ENCODE results near the gene PIGZ. TPM values are rescaled to one million over a fixed set of nuclear protein-coding genes. Genes with fewer than 3 reads are reported as not detected.

Gene PIGZ
- total and polyA plus RNA-seq, 3 experiments from 2014 or later: 0.31 to 0.49 TPM; not detected in 1

DNA sequence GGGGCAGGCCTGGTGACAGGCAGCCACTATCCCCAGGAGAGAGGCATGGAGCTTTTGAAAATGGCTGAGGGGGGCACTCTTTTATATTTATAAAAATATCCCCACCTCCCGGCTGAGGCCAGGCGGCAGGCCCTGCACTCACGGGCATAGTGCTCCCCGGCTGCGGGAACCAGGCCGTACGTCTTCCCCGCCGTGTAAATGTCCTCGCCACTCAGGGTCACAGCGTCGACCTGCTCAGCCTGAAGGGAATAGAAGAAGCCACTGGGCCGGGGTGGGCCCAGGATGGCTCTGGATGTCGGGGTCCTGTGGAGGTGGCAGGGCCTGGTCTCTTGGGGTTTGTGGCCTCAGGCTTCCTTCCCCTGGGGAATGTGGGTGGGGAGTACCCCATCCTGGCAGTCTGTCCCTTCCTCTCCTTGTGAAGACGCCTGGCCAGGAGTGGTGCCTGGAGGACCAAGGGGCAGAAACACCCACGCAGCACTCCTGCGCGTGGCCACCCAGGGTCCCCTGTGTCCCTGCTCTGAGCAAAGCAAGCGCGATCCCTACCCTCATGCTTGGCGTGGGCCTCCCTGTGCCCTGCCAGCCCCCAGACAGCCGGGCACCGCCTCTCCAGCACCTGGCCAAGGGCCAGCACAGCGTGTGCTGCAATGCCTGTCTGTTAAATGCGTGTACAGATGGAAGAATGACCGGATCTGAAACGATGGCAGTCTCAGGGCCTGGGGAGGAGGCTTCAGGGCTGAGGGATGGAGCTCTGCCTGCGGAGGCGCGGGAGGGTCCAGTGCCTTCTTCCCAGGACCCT lies 42.1 kb upstream of the PIGZ start:
- no peaks in the 10 kb centered on the region for H3K4me1 ChIP-seq (ENCODE audit: insufficient read depth, low read length)
- H3K27ac ChIP-seq (ENCODE audit: low read depth, low read length): no peak overlapping the region
- Mint-ChIP-seq H3K27me3 (peaks cover 0 to 3% of the 10 kb centered on the region in 2 donors), H3K27ac (no peak overlapping the region), H3K4me3 (no peak overlapping the region), H3K9me3 (no peaks in the 10 kb centered on the region), H3K4me1 (no peaks in the 10 kb centered on the region), H3K36me3 (no peaks in the 10 kb centered on the region)
- H3K9me3 ChIP-seq (ENCODE audit: low read length): no peaks in the 10 kb centered on the region
- H3K27me3 ChIP-seq (ENCODE audit: insufficient read depth, low read length, poor library complexity, severe bottlenecking): no peaks in the 10 kb centered on the region
- H3K4me3 ChIP-seq (ENCODE audit: low read length): no peak overlapping the region
- ChIA-PET POLR2A (no interaction called here), CTCF (interaction anchor here (1.0 kb wide), 1 partner anchor 8 kb away, joined by 3 read pairs; no protein-coding TSS in a partner anchor)
- H3K36me3 ChIP-seq (ENCODE audit: insufficient read depth, low read length): no peaks in the 10 kb centered on the region
- DNase-seq: peak in 1 of 5 donors; percentile 36

DNA sequence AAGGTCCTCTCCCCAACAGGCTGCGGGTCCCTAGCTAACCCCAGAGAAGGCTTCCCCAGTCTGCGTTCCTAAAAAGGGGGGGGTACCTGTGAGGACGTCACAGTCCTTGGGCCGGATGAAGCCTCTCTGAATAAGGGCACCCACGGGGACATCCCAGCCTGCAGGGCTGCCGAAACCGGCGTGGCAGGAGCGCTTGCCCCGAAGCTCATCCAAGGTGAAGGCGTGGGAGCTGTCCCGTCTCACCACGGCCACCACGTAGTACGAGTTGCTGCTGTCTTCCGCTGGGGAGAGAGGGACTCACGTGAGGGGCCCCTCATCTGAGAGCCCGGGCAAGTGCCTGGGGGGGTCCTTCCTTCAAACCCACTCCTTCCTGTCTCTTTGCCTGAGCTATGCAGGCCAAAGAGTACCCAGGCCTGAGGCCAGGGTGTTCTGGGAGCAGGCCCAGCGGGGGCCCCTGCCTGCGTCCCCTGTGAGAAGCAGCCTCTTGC lies 40.9 kb upstream of the PIGZ start:
- Histone ChIP-seq H3K4me1 (ENCODE audit: insufficient read depth, low read length) (peaks cover under 1% of the 10 kb centered on the region), H3K27ac (ENCODE audit: low read depth, low read length) (no peak overlapping the region), H3K27me3 (ENCODE audit: insufficient read depth, low read length, poor library complexity, severe bottlenecking) (no peaks in the 10 kb centered on the region), H3K4me3 (ENCODE audit: low read length) (no peak overlapping the region), H3K9me3 (ENCODE audit: low read length) (no peaks in the 10 kb centered on the region), H3K36me3 (ENCODE audit: insufficient read depth, low read length) (no peaks in the 10 kb centered on the region)
- Mint-ChIP-seq H3K4me1 (peaks cover 0 to under 1% (median under 1%) of the 10 kb centered on the region in 3 donors), H3K9me3 (no peaks in the 10 kb centered on the region), H3K27me3 (peaks cover 0 to 1% of the 10 kb centered on the region in 2 donors), H3K4me3 (no peak overlapping the region), H3K36me3 (peaks cover 0 to 2% (median 0%) of the 10 kb centered on the region in 3 donors), H3K27ac (no peak overlapping the region)
- DNase-seq: peak in 1 of 5 donors; percentile 29
- ChIA-PET CTCF (no interaction called here), POLR2A (no interaction called here)

DNA sequence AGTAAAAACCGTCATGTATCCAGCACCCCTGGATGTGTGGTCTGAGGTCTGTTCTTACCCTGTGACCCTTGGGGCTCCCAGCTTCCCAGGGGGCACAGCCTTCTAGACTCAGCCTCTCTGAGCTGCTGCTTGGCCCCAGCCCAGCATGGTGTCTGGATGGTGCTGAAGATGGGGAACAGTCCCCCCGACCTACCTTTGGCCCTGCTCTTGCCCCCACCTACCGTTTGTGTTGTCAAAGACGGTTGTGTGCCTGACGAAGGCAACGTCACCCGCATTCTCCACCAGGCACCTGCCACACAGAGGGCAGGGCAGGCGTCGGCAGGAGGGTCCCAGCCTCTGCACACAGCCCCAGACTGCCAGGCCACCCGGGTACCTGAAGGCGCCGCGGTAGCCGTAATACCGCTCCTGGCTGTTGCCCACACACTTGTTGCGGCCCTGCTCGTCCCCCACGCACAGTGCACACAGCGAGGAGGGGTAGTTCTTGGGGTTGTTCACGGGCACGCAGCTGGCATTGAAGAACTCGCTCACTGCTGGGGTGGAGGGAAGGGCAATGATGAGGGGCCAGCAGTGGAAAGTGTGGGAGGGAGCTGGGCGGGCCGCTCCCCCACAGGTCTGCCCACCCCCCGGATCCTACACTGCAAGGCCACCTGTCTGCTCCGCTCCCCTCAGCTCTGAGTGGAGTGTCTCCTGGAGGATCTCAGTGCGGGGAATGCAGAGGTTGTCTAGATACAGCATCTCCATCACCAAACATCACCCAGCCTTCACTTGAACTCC lies 40.0 kb upstream of the PIGZ start:
- POLR2A ChIA-PET: no interaction called here
- Mint-ChIP-seq H3K27me3 (no peaks in the 10 kb centered on the region), H3K4me1 (peaks cover 5 to 9% (median 6%) of the 10 kb centered on the region in 3 donors), H3K4me3 (no peak overlapping the region), H3K27ac (no peak overlapping the region), H3K36me3 (peaks cover 0 to 2% (median 0%) of the 10 kb centered on the region in 3 donors), H3K9me3 (no peaks in the 10 kb centered on the region)
- no peak overlapping the region for H3K4me3 ChIP-seq (ENCODE audit: low read length)
- H3K27ac ChIP-seq (ENCODE audit: low read depth, low read length): no peak overlapping the region
- CTCF ChIA-PET: no interaction called here
- H3K36me3 ChIP-seq (ENCODE audit: insufficient read depth, low read length): no peaks in the 10 kb centered on the region
- H3K9me3 ChIP-seq (ENCODE audit: low read length): no peaks in the 10 kb centered on the region
- H3K4me1 ChIP-seq (ENCODE audit: insufficient read depth, low read length): peaks cover 10% of the 10 kb centered on the region
- H3K27me3 ChIP-seq (ENCODE audit: insufficient read depth, low read length, poor library complexity, severe bottlenecking): no peaks in the 10 kb centered on the region
- DNase-seq: peak in 1 of 5 donors; percentile 31

DNA sequence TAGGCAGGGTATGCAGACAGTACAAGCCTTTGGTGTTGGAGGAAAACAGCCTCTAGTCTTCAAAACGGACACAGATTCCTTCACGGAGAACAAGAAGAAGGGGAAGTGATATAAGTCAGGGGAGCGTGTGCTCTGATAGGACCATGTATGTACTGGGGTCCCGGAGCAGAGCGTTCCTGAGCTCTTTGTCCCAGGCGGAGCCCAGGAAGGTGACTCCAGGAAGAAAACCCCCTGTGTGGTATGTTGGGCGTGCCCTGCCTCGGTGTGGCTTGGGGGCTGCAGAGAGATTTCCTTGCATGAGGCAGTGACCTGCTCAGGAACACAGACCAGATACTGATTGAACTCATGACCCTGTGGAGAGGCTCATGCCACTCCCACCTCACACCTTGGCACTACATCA lies 39.3 kb upstream of the PIGZ start:
- Histone ChIP-seq H3K27ac (ENCODE audit: low read depth, low read length) (no peak overlapping the region), H3K9me3 (ENCODE audit: low read length) (no peaks in the 10 kb centered on the region), H3K27me3 (ENCODE audit: insufficient read depth, low read length, poor library complexity, severe bottlenecking) (no peaks in the 10 kb centered on the region), H3K4me1 (ENCODE audit: insufficient read depth, low read length) (peaks cover 12% of the 10 kb centered on the region), H3K4me3 (ENCODE audit: low read length) (no peak overlapping the region), H3K36me3 (ENCODE audit: insufficient read depth, low read length) (no peaks in the 10 kb centered on the region)
- POLR2A ChIA-PET: no interaction called here
- CTCF ChIA-PET: no interaction called here
- Mint-ChIP-seq H3K27ac (peak overlapping the region in 2 of 8 donors; percentile 33 to 47), H3K36me3 (peaks cover 0 to 2% (median 1%) of the 10 kb centered on the region in 3 donors), H3K4me3 (no peak overlapping the region), H3K9me3 (no peaks in the 10 kb centered on the region), H3K4me1 (peaks cover 5 to 13% (median 6%) of the 10 kb centered on the region in 3 donors), H3K27me3 (no peaks in the 10 kb centered on the region)
- DNase-seq: no peak

DNA sequence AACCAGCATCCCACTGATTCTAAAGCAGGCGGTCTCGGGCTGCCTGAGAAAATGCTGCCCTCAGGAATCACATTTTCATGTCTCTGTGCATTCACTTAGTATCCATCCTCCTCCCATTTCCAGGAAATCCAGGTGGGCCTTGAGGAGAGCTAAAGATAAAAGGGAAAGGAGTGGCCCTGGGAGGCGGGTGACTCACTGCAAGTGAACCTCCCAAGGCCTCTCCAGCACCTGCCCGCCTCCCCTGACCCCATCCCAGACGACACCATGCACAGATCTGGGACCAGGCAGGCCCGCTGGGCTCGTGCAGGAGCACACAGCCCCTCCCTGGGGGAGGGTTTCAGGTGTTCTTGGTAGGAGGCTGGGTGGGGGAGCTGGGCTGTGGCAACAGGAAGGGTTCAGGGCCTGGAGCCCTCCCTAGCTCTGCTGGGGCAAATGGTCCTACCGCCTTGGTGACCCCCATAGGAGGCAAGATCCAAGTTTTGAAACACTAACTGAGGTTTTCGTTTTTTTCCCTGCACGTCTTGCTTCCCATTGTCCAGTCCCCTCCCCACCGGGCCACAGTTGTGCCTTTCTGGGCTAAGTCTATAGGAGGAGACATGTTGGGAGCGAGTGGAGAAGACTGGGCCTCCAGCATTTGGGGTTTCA lies 38.8 kb upstream of the PIGZ start:
- H3K36me3 Mint-ChIP-seq: peaks cover 0 to 2% (median 1%) of the 10 kb centered on the region in 3 donors
- Histone ChIP-seq H3K36me3 (ENCODE audit: insufficient read depth, low read length) (no peaks in the 10 kb centered on the region), H3K4me1 (ENCODE audit: insufficient read depth, low read length) (peaks cover 12% of the 10 kb centered on the region), H3K27ac (ENCODE audit: low read depth, low read length) (no peak overlapping the region), H3K4me3 (ENCODE audit: low read length) (no peak overlapping the region), H3K27me3 (ENCODE audit: insufficient read depth, low read length, poor library complexity, severe bottlenecking) (no peaks in the 10 kb centered on the region), H3K9me3 (ENCODE audit: low read length) (no peaks in the 10 kb centered on the region)
- H3K27me3 Mint-ChIP-seq: no peaks in the 10 kb centered on the region
- CTCF ChIA-PET: no interaction called here
- peak overlapping the region in 2 of 8 donors; percentile 33 to 47 for H3K27ac Mint-ChIP-seq
- POLR2A ChIA-PET: no interaction called here
- H3K4me3 Mint-ChIP-seq: no peak overlapping the region
- peaks cover 5 to 13% (median 6%) of the 10 kb centered on the region in 3 donors for H3K4me1 Mint-ChIP-seq
- DNase-seq: peak in 1 of 5 donors; percentile 30
- H3K9me3 Mint-ChIP-seq: no peaks in the 10 kb centered on the region

DNA sequence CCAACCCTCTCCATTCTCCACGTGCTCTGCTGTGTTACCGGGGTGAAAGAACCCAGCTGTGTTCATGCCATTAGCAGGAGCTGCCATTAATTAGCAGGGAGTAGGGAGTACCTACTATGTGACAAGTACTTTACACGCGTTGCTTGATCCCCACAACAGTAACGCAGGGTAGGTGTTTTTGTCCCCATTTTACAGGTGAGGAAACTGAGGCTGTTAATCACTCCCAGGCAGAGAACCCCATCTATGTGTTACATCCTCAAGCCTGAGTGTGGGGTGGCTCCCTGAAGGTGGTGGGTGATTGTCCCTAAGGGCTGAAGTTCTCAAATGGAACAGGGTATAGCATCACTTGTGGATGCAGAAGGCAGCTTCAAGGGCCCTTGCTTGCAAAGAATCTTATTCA lies 38.2 kb upstream of the PIGZ start:
- ChIA-PET CTCF (no interaction called here), POLR2A (no interaction called here)
- H3K9me3 Mint-ChIP-seq: no peaks in the 10 kb centered on the region

DNA sequence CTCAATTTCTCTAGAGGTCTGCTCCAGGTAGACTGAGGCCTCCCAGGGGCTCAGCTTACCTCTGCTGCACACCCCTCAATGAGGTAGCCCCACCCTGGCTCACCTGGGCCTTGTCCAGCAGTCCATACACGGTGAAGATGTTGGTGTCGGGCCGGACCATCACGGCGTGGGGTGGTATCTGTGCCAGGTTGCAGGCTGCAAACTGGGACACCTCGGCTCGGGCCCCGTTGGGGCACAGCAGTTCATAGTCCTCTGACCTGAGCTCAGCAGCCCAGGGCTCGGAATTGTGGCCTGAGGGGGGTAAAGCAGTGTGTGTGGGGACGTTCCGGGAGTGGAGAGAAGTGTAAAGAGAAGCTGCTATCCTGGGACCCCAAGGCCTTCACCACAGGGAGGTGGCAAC lies 37.8 kb upstream of the PIGZ start:
- Mint-ChIP-seq H3K4me1 (peaks cover 9 to 16% (median 9%) of the 10 kb centered on the region in 3 donors), H3K27me3 (no peaks in the 10 kb centered on the region), H3K4me3 (no peak overlapping the region), H3K27ac (no peak overlapping the region), H3K9me3 (no peaks in the 10 kb centered on the region), H3K36me3 (peaks cover 0 to 2% (median 1%) of the 10 kb centered on the region in 3 donors)
- Histone ChIP-seq H3K9me3 (ENCODE audit: low read length) (no peaks in the 10 kb centered on the region), H3K36me3 (ENCODE audit: insufficient read depth, low read length) (no peaks in the 10 kb centered on the region), H3K27me3 (ENCODE audit: insufficient read depth, low read length, poor library complexity, severe bottlenecking) (no peaks in the 10 kb centered on the region), H3K27ac (ENCODE audit: low read depth, low read length) (no peak overlapping the region), H3K4me3 (ENCODE audit: low read length) (no peak overlapping the region), H3K4me1 (ENCODE audit: insufficient read depth, low read length) (peaks cover 12% of the 10 kb centered on the region)
- peak in 1 of 5 donors; percentile 24 for DNase-seq
- ChIA-PET CTCF (no interaction called here), POLR2A (no interaction called here)

More for the DNA sequence above, 38.2 kb upstream of the PIGZ start:
- H3K36me3 Mint-ChIP-seq: peaks cover 0 to 2% (median 1%) of the 10 kb centered on the region in 3 donors
- H3K4me1 Mint-ChIP-seq: peaks cover 5 to 13% (median 6%) of the 10 kb centered on the region in 3 donors
- no peak overlapping the region for H3K4me3 ChIP-seq (ENCODE audit: low read length)
- H3K27me3 ChIP-seq (ENCODE audit: insufficient read depth, low read length, poor library complexity, severe bottlenecking): no peaks in the 10 kb centered on the region
- DNase-seq: peak in 1 of 5 donors; percentile 20
- no peak overlapping the region for H3K27ac ChIP-seq (ENCODE audit: low read depth, low read length)
- peak overlapping the region in 1 of 8 donors; percentile 65 for H3K27ac Mint-ChIP-seq
- no peaks in the 10 kb centered on the region for H3K9me3 ChIP-seq (ENCODE audit: low read length)
- no peaks in the 10 kb centered on the region for H3K36me3 ChIP-seq (ENCODE audit: insufficient read depth, low read length)
- H3K27me3 Mint-ChIP-seq: no peaks in the 10 kb centered on the region
- no peak overlapping the region for H3K4me3 Mint-ChIP-seq
- peaks cover 12% of the 10 kb centered on the region for H3K4me1 ChIP-seq (ENCODE audit: insufficient read depth, low read length)

All from CD8-positive, alpha-beta memory T cell (primary cell).